GM23248 (cell line): ENCODE results near the gene TMEM151B. TPM values are rescaled to one million over a fixed set of nuclear protein-coding genes. Genes with fewer than 3 reads are reported as not detected.
A peak's percentile ranks its signal among the peaks of the same experiment; 100 is the strongest.

Source experiments
- DNase-seq: peaks from one replicate; pipeline ENCODE4 v3.0.0-alpha.2; 2015
- H2AFZ ChIP-seq: fragments of 200-600 bp; sonication (generic); 2 replicates; pipeline ENCODE4 v1.6.1; 2016; ENCODE audit warnings: antibody characterized with exemption
- H3F3A ChIP-seq: fragments of 200-600 bp; sonication (generic); 2 replicates; pipeline ENCODE4 v1.6.1; 2016; ENCODE audit warnings: mild to moderate bottlenecking, antibody characterized with exemption, mixed run types; ENCODE audit not compliant: insufficient read depth
- H3K27ac ChIP-seq: fragments of 200-600 bp; sonication (generic); 2 replicates; pipeline ENCODE4 v1.5.1; 2016; ENCODE audit warnings: mild to moderate bottlenecking
- H3K27me3 ChIP-seq: fragments of 200-600 bp; sonication (generic); replicated peaks from 2 replicates; pipeline ENCODE4 v1.6.1; 2016; ENCODE audit warnings: mild to moderate bottlenecking; ENCODE audit not compliant: insufficient read depth
- H3K36me3 ChIP-seq: fragments of 200-600 bp; sonication (generic); 2 replicates; pipeline ENCODE4 v1.6.1; 2016; ENCODE audit warnings: low read depth, mild to moderate bottlenecking
- H3K4me1 ChIP-seq: fragments of 200-600 bp; sonication (generic); 2 replicates; pipeline ENCODE4 v1.6.1; 2016; ENCODE audit warnings: mild to moderate bottlenecking; ENCODE audit not compliant: insufficient read depth
- H3K4me2 ChIP-seq: fragments of 200-600 bp; sonication (generic); one replicate; pipeline ENCODE4 v1.6.1; 2016; ENCODE audit warnings: mild to moderate bottlenecking; ENCODE audit not compliant: unreplicated experiment
- H3K4me3 ChIP-seq: fragments of 200-600 bp; sonication (generic); 2 replicates; pipeline ENCODE4 v1.5.1; 2016; ENCODE audit warnings: mild to moderate bottlenecking
- H3K79me2 ChIP-seq: fragments of 200-600 bp; sonication (generic); 2 replicates; pipeline ENCODE4 v1.6.1; 2016; ENCODE audit warnings: mild to moderate bottlenecking; ENCODE audit not compliant: insufficient read depth
- H3K9ac ChIP-seq: fragments of 200-600 bp; sonication (generic); 2 replicates; pipeline ENCODE4 v1.6.1; 2016; ENCODE audit warnings: mild to moderate bottlenecking
- H3K9me2 ChIP-seq: fragments of 200-600 bp; sonication (generic); 2 replicates; pipeline ENCODE4 v1.6.1; 2016; ENCODE audit warnings: mixed run types, mild to moderate bottlenecking, moderate library complexity; ENCODE audit not compliant: insufficient read depth
- H3K9me3 ChIP-seq: fragments of 200-600 bp; sonication (generic); one replicate; pipeline ENCODE4 v1.6.1; 2017; ENCODE audit warnings: low read depth
- H4K20me1 ChIP-seq: fragments of 200-600 bp; sonication (generic); 2 replicates; pipeline ENCODE4 v1.6.0; 2016; ENCODE audit not compliant: insufficient read depth
- EZH2 ChIP-seq: fragments of 200-600 bp; sonication (generic); IDR thresholded peaks from 2 replicates; pipeline ENCODE4 v1.6.1; 2018; ENCODE audit warnings: antibody characterized with exemption, mild to moderate bottlenecking; ENCODE audit not compliant: insufficient read depth, poor library complexity, severe bottlenecking
- EZH2phosphoT487 ChIP-seq: fragments of 200-600 bp; sonication (generic); IDR thresholded peaks from 2 replicates; pipeline ENCODE4 v1.6.1; 2018; ENCODE audit warnings: antibody characterized with exemption, moderate library complexity, mild to moderate bottlenecking, low read depth; ENCODE audit not compliant: insufficient read depth
- WGBS, 2 experiments: methylation state at CpG; one replicate each; pipeline ENCODE4 v1.1.6; 2015 to 2017; ENCODE audit warnings: low lambda C conversion rate in 2 of 2, low coverage in 1 of 2; ENCODE audit errors: missing lambda C conversion rate in 2 of 2; 5-methylcytosine and 5-hydroxymethylcytosine counted together
- in situ Hi-C: fragments of 300-500 bp; cut with MboI; formaldehyde crosslinking; loops from 2 replicates; pipeline ENCODE4 v1.15.0; 2020
- polyA plus RNA-seq: library from polyadenylated mRNA; unstranded; fragments of >200 nt; fragmentation: Nextera tagmentation; extraction: Ambion mirVana; gene quantifications from 2 replicates; pipeline ENCODE4 v1.2.1, GENCODE V29; 2016
- total RNA-seq: library from RNA; depleted of rRNA; stranded (reverse); fragments of >200 nt; shearing (Covaris generic); gene quantifications from 2 replicates; pipeline ENCODE4 v1.2.3, GENCODE V29; 2014

Gene TMEM151B
- total and polyA plus RNA-seq, 2 experiments from 2014 or later, result not detected

DNA sequence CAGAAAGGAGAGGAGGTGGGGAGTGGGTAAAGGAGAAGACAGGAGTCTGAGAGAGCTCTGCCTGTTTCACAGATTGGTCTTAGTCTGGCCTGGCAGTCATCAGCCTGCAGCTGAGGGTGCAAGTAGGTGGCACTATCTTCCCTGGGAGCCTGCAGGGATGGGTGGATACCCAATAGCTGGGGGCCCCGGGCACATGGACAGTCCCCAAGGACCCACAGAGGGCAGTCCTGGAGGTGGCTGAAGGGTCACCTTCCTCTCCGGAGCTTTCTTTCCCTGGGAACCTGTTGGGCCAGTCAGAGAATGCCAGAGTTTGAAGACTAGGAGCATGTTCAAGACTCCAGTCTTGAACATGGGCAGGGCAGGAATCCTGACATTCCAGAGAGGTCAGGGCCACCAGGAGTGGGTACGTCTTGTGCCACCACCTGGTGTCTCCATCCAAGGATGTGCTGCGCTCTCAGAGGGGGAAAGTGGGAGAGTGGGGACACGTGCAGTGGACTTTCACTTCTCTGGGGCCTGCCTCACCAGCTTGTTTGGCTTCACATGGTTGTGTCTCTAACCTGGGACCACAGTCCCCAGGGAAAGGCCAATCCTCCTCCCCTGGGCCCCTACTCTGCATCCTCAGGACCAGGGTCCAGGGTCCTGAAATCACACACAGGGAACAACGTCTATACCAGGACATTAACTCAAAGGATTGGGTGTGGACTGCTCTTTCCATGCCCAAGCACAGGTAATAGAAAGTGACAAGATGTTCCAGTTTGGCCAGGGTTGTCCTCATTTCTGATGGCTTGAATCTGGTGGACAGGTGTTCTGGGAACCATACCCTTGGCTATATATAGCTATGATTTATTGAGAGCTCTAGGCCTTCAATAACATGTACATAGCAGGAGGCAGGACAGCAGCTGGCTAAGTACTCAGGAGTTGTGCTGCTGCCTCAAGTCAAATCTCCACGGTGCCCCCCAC, 24.9 kb downstream of the TMEM151B start:
- WGBS, 2 experiments, result 32 to 40% methylated on average over 7 of the region's 7 CpGs
- Histone ChIP-seq H3K27me3 (peaks cover 69% of the 10 kb centered on the region), H3K9me2 (no peaks in the 10 kb centered on the region), H4K20me1 (no peaks in the 10 kb centered on the region), H3K9ac (no peak overlapping the region), H3K79me2 (no peaks in the 10 kb centered on the region), H3K4me1 (no peaks in the 10 kb centered on the region), H3K4me2 (no peak overlapping the region), H2AFZ (no peak overlapping the region), H3F3A (peaks cover 6% of the 10 kb centered on the region; the same call in 1 of the 2 replicates), H3K9me3 (no peaks in the 10 kb centered on the region), H3K4me3 (no peak overlapping the region), H3K36me3 (no peaks in the 10 kb centered on the region; the same call in 1 of the 2 replicates), H3K27ac (no peak overlapping the region)
- no peak for DNase-seq
- TF ChIP-seq EZH2 (no peak), EZH2phosphoT487 (no peak)
- in situ Hi-C loops, result no loop called here

GRCh38 chr6:44297063-44298038, 27.1 kb downstream of the TMEM151B start:
- peak overlapping the region; percentile 62 for H3K4me3 ChIP-seq
- H3F3A ChIP-seq, result peaks cover 6% of the 10 kb centered on the region; the same call in 1 of the 2 replicates
- 2 to 3% methylated on average over 61 to 63 of the region's 86 CpGs for WGBS, 2 experiments
- H3K9ac ChIP-seq, result no peak overlapping the region
- H2AFZ ChIP-seq, result no peak overlapping the region; the same call in 1 of the 2 replicates
- H3K27me3 ChIP-seq, result peaks cover 49% of the 10 kb centered on the region
- H4K20me1 ChIP-seq, result no peaks in the 10 kb centered on the region
- no peaks in the 10 kb centered on the region for H3K9me3 ChIP-seq
- H3K4me2 ChIP-seq, result peak overlapping the region; percentile 44
- peak; percentile 65 for DNase-seq
- no peaks in the 10 kb centered on the region for H3K9me2 ChIP-seq
- in situ Hi-C loops, result no loop called here
- H3K36me3 ChIP-seq, result no peaks in the 10 kb centered on the region; the same call in 1 of the 2 replicates
- no peak overlapping the region for H3K27ac ChIP-seq
- no peaks in the 10 kb centered on the region for H3K79me2 ChIP-seq
- TF ChIP-seq EZH2phosphoT487 (0 out of 2 replicates have a peak, but pooled peaks have one; percentile 19), EZH2 (no peak)
- no peaks in the 10 kb centered on the region for H3K4me1 ChIP-seq

DNA sequence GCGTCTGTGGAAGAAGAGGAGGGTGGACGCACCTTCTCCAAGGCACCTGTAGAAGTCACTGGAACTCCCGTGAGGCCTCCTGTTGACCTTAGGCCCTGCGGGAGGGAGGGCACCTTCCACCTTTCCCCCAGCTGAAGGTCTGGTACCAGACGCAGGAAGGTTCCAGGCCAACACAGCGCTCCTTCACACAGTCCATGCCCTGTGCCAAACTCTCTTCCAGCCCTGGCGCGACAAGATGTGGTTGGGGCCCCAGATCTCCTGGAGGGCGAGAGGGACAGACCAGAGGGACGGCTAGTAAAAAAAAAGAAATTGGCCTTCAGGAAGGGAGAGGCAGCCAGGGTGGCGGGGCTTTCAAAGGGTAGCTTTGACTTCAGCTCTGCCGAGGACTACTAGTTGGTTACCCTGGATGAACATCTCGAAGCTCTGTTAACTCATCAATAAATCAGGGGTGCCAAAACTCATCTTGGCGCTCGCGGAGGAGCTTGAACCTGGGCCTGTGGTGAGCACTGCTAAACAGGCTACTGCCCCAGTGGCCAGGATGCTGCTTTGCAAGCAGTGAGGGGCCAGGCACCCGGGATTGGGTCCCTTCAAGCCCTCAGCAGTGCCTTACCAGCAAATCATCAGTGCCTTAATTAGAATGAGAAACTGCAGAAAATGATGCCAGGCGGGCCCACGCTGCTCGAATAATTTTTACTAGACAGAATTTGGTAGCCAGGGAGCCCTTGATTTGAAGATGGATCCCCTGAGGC, 28.0 kb downstream of the TMEM151B start:
- Histone ChIP-seq H3K27ac (no peak overlapping the region), H3K79me2 (no peaks in the 10 kb centered on the region), H3K27me3 (peaks cover 43% of the 10 kb centered on the region), H3F3A (peaks cover 6% of the 10 kb centered on the region; the same call in 1 of the 2 replicates), H4K20me1 (no peaks in the 10 kb centered on the region), H3K9me3 (no peaks in the 10 kb centered on the region), H3K9me2 (no peaks in the 10 kb centered on the region), H3K9ac (no peak overlapping the region), H3K4me1 (no peaks in the 10 kb centered on the region), H3K4me3 (no peak overlapping the region), H2AFZ (no peak overlapping the region; the same call in 1 of the 2 replicates), H3K36me3 (no peaks in the 10 kb centered on the region; the same call in 1 of the 2 replicates), H3K4me2 (no peak overlapping the region)
- peak; percentile 76 for TF ChIP-seq EZH2
- no peak for TF ChIP-seq EZH2phosphoT487
- 12 to 13% methylated on average over 19 to 20 of the region's 20 CpGs for WGBS, 2 experiments
- DNase-seq, result peak; percentile 16
- in situ Hi-C loops, result no loop called here
